GM12878 (cell line): ENCODE measurements around the gene RARRES1. TPM values are rescaled to one million over a fixed set of nuclear protein-coding genes. Genes with fewer than 3 reads are reported as not detected.

Source experiments
- ATAC-seq: fragments of 200-7000 bp; cut with Tn5 transposase; 3 replicates; pipeline ENCODE4 v1.9.1; 2020; ENCODE audit warnings: mild to moderate bottlenecking, moderate library complexity
- BruUV-seq: library from RNA; stranded (reverse); fragments of 400-500 nt; replicated peaks from 2 replicates; lab custom pipeline; 2021; lab: Mats Ljungman, UMichigan
- CTCF ChIA-PET: fragments of 300-600 bp; sonication (Branson Sonifier 250); formaldehyde crosslinking; extraction: SDS; loops from one replicate; lab custom pipeline; 2021; ENCODE audit warnings: inconsistent platforms; lab: Yijun Ruan, JAX
- POLR2A ChIA-PET: fragments of 350-600 bp; formaldehyde crosslinking; extraction: SDS; loops from one replicate; lab custom pipeline; 2021; ENCODE audit warnings: inconsistent platforms; lab: Charles Lee
- RAD21 ChIA-PET: fragments of 300-600 bp; sonication (Branson Sonifier 250); formaldehyde crosslinking; loops from one replicate; lab custom pipeline; 2023; ENCODE audit warnings: antibody characterized with exemption; ENCODE audit not compliant: unreplicated experiment; lab: Charles Lee
- SMC1A ChIA-PET: fragments of 300-600 bp; sonication (Branson Sonifier 250); formaldehyde crosslinking; loops from one replicate; lab custom pipeline; 2023; ENCODE audit not compliant: unreplicated experiment, uncharacterized antibody; lab: Charles Lee
- DNase-seq: peaks from one replicate; pipeline ENCODE4 v3.0.0-alpha.2; 2011; ENCODE audit warnings: low read depth, low spot score
- FAIRE-seq: peaks from 3 replicates; lab custom pipeline; 2011; peaks lifted over from hg19 to GRCh38; lab: Jason Lieb, UNC
- H2AFZ ChIP-seq: 2 replicates; pipeline ENCODE4 v1.6.0; 2011; ENCODE audit warnings: low read depth, low read length, control low read depth; ENCODE audit not compliant: control insufficient read depth
- H3K27ac ChIP-seq: 2 replicates; pipeline ENCODE4 v1.5.1; 2011; ENCODE audit warnings: control low read depth; ENCODE audit not compliant: control insufficient read depth, insufficient read depth
- H3K27me3 ChIP-seq, 2 experiments: replicated peaks in 1 of 2; 2 replicates each; pipeline versions ENCODE4 v1.6.0 to v1.6.1; 2011; ENCODE audit warnings: low read length in 1 of 2; ENCODE audit not compliant: control insufficient read depth in 2 of 2, insufficient read depth in 2 of 2
- H3K36me3 ChIP-seq, 2 experiments: 2 replicates each; pipeline ENCODE4 v1.5.1; 2011; ENCODE audit warnings: low read length in 1 of 2; ENCODE audit not compliant: control insufficient read depth in 2 of 2, insufficient read depth in 2 of 2
- H3K4me1 ChIP-seq: 2 replicates; pipeline ENCODE4 v1.6.1; 2011; ENCODE audit warnings: mild to moderate bottlenecking, low read length, moderate library complexity, mixed read lengths; ENCODE audit not compliant: control insufficient read depth, insufficient read depth
- H3K4me2 ChIP-seq: 2 replicates; pipeline ENCODE4 v1.6.0; 2011; ENCODE audit warnings: control low read depth; ENCODE audit not compliant: control insufficient read depth, insufficient read depth
- H3K4me3 ChIP-seq: fragments of 200-600 bp; sonication (generic); 2 replicates; pipeline ENCODE4 v1.5.1; 2016
- H3K79me2 ChIP-seq: 2 replicates; pipeline ENCODE4 v1.6.0; 2011; ENCODE audit warnings: low read length; ENCODE audit not compliant: control insufficient read depth, insufficient read depth
- H3K9ac ChIP-seq: 2 replicates; pipeline ENCODE4 v1.8.0; 2011; ENCODE audit warnings: low read length, control low read depth, mixed read lengths; ENCODE audit not compliant: control insufficient read depth, insufficient read depth
- H3K9me3 ChIP-seq: replicated peaks from 3 replicates; pipeline ENCODE4 v1.5.1; 2011; ENCODE audit warnings: mild to moderate bottlenecking, low read length; ENCODE audit not compliant: control insufficient read depth, insufficient read depth
- H4K20me1 ChIP-seq: 2 replicates; pipeline ENCODE4 v1.6.0; 2011; ENCODE audit not compliant: control insufficient read depth, insufficient read depth
- ATF2 ChIP-seq: IDR thresholded peaks from 2 replicates; pipeline ENCODE4 v1.6.1; 2012; ENCODE audit warnings: low read length, inconsistent platforms
- BHLHE40 ChIP-seq, 2 experiments: fragments of 450-650 bp in 1 of 2; IDR thresholded peaks; 2 replicates each; pipeline ENCODE4 v1.6.1; 2011 to 2017; ENCODE audit warnings: low read depth in 2 of 2, borderline replicate concordance in 1 of 2, improper control_type of control experiment in 1 of 2, low read length in 1 of 2, mild to moderate bottlenecking in 1 of 2
- E2F4 ChIP-seq: IDR thresholded peaks from 2 replicates; pipeline ENCODE4 v1.6.1; 2012; ENCODE audit warnings: low read depth, low read length, improper control_type of control experiment
- FOXK2 ChIP-seq: fragments of 450-650 bp; IDR thresholded peaks from 2 replicates; pipeline ENCODE4 v1.6.1; 2017; ENCODE audit warnings: mild to moderate bottlenecking, moderate library complexity
- GATAD2B ChIP-seq: fragments of 450-650 bp; conservative IDR thresholded peaks from 2 replicates; pipeline ENCODE4 v1.6.1; 2017; ENCODE audit warnings: low read depth, mild to moderate bottlenecking, moderate library complexity
- IRF4 ChIP-seq: IDR thresholded peaks from 2 replicates; pipeline ENCODE4 v1.6.1; 2011; ENCODE audit warnings: low read depth, low read length
- IRF5 ChIP-seq: fragments of 450-650 bp; IDR thresholded peaks from 2 replicates; pipeline ENCODE4 v1.6.1; 2017; ENCODE audit warnings: borderline replicate concordance
- KAT2A ChIP-seq: conservative IDR thresholded peaks from 2 replicates; pipeline ENCODE4 v1.6.1; 2011; ENCODE audit warnings: low read depth, low read length; ENCODE audit not compliant: control insufficient read depth
- KLF5 ChIP-seq: fragments of 450-650 bp; IDR thresholded peaks from 2 replicates; pipeline ENCODE4 v1.6.1; 2014; ENCODE audit warnings: mild to moderate bottlenecking; ENCODE audit not compliant: partially characterized antibody
- NFXL1 ChIP-seq: fragments of 450-650 bp; IDR thresholded peaks from 2 replicates; pipeline ENCODE4 v1.6.1; 2017; ENCODE audit warnings: antibody characterized with exemption, mild to moderate bottlenecking, borderline replicate concordance
- NRF1 ChIP-seq: conservative IDR thresholded peaks from 2 replicates; pipeline ENCODE4 v1.6.1; 2011; ENCODE audit warnings: mild to moderate bottlenecking, low read depth, low read length, improper control_type of control experiment
- POLR2AphosphoS2 ChIP-seq: IDR thresholded peaks from 2 replicates; pipeline ENCODE4 v1.6.1; 2011; ENCODE audit warnings: low read depth, mild to moderate bottlenecking, low read length, improper control_type of control experiment, moderate library complexity
- SMAD1 ChIP-seq: fragments of 450-650 bp; IDR thresholded peaks from 2 replicates; pipeline ENCODE4 v1.6.1; 2018; ENCODE audit warnings: mild to moderate bottlenecking, low read depth; ENCODE audit not compliant: partially characterized antibody
- STAT1 ChIP-seq: fragments of 450-650 bp; conservative IDR thresholded peaks from 2 replicates; pipeline ENCODE4 v1.6.1; 2014; ENCODE audit warnings: antibody characterized with exemption, mild to moderate bottlenecking
- STAT3 ChIP-seq: IDR thresholded peaks from 2 replicates; pipeline ENCODE4 v1.6.1; 2011; ENCODE audit warnings: low read depth, low read length, improper control_type of control experiment
- SUZ12 ChIP-seq: fragments of 200-600 bp; sonication (generic); IDR thresholded peaks from one replicate; pipeline ENCODE4 v1.6.1; 2018; ENCODE audit warnings: antibody characterized with exemption, mild to moderate bottlenecking; ENCODE audit not compliant: unreplicated experiment
- TAF1 ChIP-seq: IDR thresholded peaks from 2 replicates; pipeline ENCODE4 v1.6.1; 2011; ENCODE audit warnings: mild to moderate bottlenecking, low read depth, low read length, borderline replicate concordance
- TCF7 ChIP-seq: IDR thresholded peaks from 2 replicates; pipeline ENCODE4 v1.6.1; 2014; ENCODE audit warnings: antibody characterized with exemption, borderline replicate concordance
- WGBS: methylation state at CpG from one replicate; pipeline ENCODE4 v1.1.6; 2016; ENCODE audit warnings: low lambda C conversion rate; ENCODE audit not compliant: insufficient replicate concordance, insufficient coverage; ENCODE audit errors: missing lambda C conversion rate; 5-methylcytosine and 5-hydroxymethylcytosine counted together
- in situ Hi-C: fragments of 300-500 bp; cut with MboI; formaldehyde crosslinking; loops from 9 replicates; pipeline ENCODE4 v1.14.3; 2018; ENCODE audit warnings: mixed read lengths
- intact Hi-C: fragments of 100-400 bp; cut with micrococcal nuclease; formaldehyde crosslinking; loops from one replicate; pipeline ENCODE4 v1.14.2; 2022; ENCODE audit not compliant: unreplicated experiment
- polyA plus RNA-seq, 11 experiments: library from polyadenylated mRNA; depleted of rRNA in 4 of 11; unstranded in 6 of 11; stranded (reverse) in 5 of 11; fragments of >200 nt; fragmentation: Nextera tagmentation in 4 of 11; fragmentation: Illumina TruSeq in 1 of 11; extraction: Ambion mirVana in 4 of 11; extraction: Trizol in 1 of 11; gene quantifications; 1 replicate in 1 of 11; 2 replicates in 10 of 11; pipeline versions ENCODE4 v1.2.1 to v1.2.3, GENCODE V29; 2011 to 2016; ENCODE audit warnings: inconsistent platforms in 2 of 11, missing spikeins in 2 of 11, low read depth in 1 of 11
- total RNA-seq, 4 experiments: library from RNA; depleted of rRNA in 3 of 4; stranded (reverse); fragments of >200 nt in 3 of 4; fragmentation: Illumina TruSeq in 1 of 4; extraction: Trizol in 1 of 4; gene quantifications; 2 replicates each; pipeline versions ENCODE4 v1.2.1 to v1.2.3, GENCODE V29; 2013 to 2021

The RARRES1 gene
- total and polyA plus RNA-seq, 10 of the 15 experiments (the other 5 are each of a cell fraction or from before 2014, with no cell fraction given) = 0.02 to 0.83 (median 0.63) TPM; not detected in 7

- no TSS peak for BruUV-seq
- no peaks in the 10 kb centered on the region for H4K20me1 ChIP-seq
- in situ Hi-C loops = no loop called here
- no peak overlapping the region for H3K9ac ChIP-seq
- no peak overlapping the region for H2AFZ ChIP-seq
- POLR2A ChIA-PET = interaction anchor here (0.7 kb wide), 1 partner anchor 126 kb away, joined by 3 read pairs; no protein-coding TSS in a partner anchor
- H3K9me3 ChIP-seq = no peaks in the 10 kb centered on the region
- DNase-seq = no peak
- no peak overlapping the region for H3K4me3 ChIP-seq
- FAIRE-seq = no peak
- no peaks in the 10 kb centered on the region for H3K79me2 ChIP-seq
- no peak for ATAC-seq
- CTCF ChIA-PET = interaction anchor here (0.9 to 2.0 kb wide), 3 partner anchors 8 to 15 kb away, joined by 3 to 14 read pairs (median 6); no protein-coding TSS in a partner anchor
- RAD21 ChIA-PET = interaction anchor here (0.7 kb wide), 1 partner anchor 207 kb away, joined by 3 read pairs; no protein-coding TSS in a partner anchor
- H3K4me2 ChIP-seq = no peak overlapping the region
- H3K36me3 ChIP-seq = no peaks in the 10 kb centered on the region; a peak in 3 of 4 replicates
- intact Hi-C loops = no loop called here
- SMC1A ChIA-PET = no interaction called here
- WGBS = 95% methylated on average over 5 of the region's 5 CpGs
- H3K4me1 ChIP-seq = no peaks in the 10 kb centered on the region
- H3K27me3 ChIP-seq = no peaks in the 10 kb centered on the region
- no peak overlapping the region for H3K27ac ChIP-seq
- TF ChIP-seq E2F4 = no peak
- no peak for TF ChIP-seq GATAD2B
- no peak for TF ChIP-seq STAT1
- no peak for TF ChIP-seq NRF1
- no peak for TF ChIP-seq POLR2AphosphoS2
- no peak for TF ChIP-seq SUZ12
- no peak for TF ChIP-seq STAT3
- no peak for TF ChIP-seq TAF1
- no peak for TF ChIP-seq KAT2A
- no peak for TF ChIP-seq ATF2
- TF ChIP-seq NFXL1 = no peak
- TF ChIP-seq BHLHE40 (IDR thresholded peaks at IDR 0.05; ENCODE audit: borderline replicate concordance in 1 of 2, low read depth in 2 of 2, low read length in 1 of 2) = no peak
- TF ChIP-seq SMAD1 = no peak
- no peak for TF ChIP-seq IRF5
- TF ChIP-seq IRF4 = no peak
- no peak for TF ChIP-seq FOXK2
- TF ChIP-seq KLF5 = no peak
- TF ChIP-seq TCF7 = no peak
These were observed 13.6 kb downstream of the RARRES1 start for GRCh38 chr3:158718490-158719170.
